ENCODE data around the gene STX1B.

DNA sequence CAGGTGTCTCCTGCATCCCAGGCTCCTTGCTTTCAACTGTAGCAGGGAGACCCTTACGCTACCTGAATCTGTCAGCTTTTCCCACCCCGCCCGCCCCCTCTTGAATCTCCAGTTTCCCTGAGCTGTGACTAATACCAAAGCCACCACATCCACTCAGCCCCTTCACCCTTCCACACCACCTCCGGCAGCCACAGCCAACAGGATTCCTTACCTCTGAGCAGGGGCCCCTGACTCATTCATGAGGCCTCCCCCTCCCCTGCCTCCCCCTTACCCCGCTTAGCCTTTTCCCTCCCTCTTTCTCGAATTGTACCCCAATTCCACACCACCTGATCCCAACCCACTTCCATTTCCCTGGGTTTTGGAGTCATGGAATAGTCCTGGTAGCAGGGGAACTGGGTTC is 2.3 kb downstream of the STX1B start:
- TF ChIP-seq EZH2 (IDR thresholded peaks at IDR 0.05; ENCODE audit: insufficient read depth, low read length), result no peak
- TF ChIP-seq, protein P1, sequence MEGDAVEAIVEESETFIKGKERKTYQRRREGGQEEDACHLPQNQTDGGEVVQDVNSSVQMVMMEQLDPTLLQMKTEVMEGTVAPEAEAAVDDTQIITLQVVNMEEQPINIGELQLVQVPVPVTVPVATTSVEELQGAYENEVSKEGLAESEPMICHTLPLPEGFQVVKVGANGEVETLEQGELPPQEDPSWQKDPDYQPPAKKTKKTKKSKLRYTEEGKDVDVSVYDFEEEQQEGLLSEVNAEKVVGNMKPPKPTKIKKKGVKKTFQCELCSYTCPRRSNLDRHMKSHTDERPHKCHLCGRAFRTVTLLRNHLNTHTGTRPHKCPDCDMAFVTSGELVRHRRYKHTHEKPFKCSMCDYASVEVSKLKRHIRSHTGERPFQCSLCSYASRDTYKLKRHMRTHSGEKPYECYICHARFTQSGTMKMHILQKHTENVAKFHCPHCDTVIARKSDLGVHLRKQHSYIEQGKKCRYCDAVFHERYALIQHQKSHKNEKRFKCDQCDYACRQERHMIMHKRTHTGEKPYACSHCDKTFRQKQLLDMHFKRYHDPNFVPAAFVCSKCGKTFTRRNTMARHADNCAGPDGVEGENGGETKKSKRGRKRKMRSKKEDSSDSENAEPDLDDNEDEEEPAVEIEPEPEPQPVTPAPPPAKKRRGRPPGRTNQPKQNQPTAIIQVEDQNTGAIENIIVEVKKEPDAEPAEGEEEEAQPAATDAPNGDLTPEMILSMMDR (IDR thresholded peaks at IDR 0.05; ENCODE audit: insufficient read depth, low read depth, low read length), result no peak

All from astrocyte (in vitro differentiated cells and primary cell).